Measurements from ENCODE around the gene CCL23.

GRCh38 chr17:36027761-36028160 is 10.0 kb upstream of the CCL23 start:
- TF ChIP-seq POLR2A (IDR thresholded peaks at IDR 0.05; ENCODE audit: low read depth, low read length) (no peak), POLR2AphosphoS5 (IDR thresholded peaks at IDR 0.05; ENCODE audit: insufficient read depth, low read depth, low read length) (no peak)

Data from endothelial cell of umbilical vein (primary cell).